HG03439 (cell line): Measurements from ENCODE around the gene CASQ2.
A peak's percentile ranks its signal among the peaks of the same experiment; 100 is the strongest.
"Not testable (repeated sequence)": the region's sequence is repeated elsewhere in the genome, so short reads cannot be mapped to it uniquely, and the experiment has no call there.

Experiments
- ATAC-seq: cut with Tn5 transposase; IDR thresholded peaks from one replicate; pipeline ENCODE4 v1.9.1; 2021; ENCODE audit warnings: mild to moderate bottlenecking, moderate library complexity; ENCODE audit not compliant: unreplicated experiment

Gene CASQ2

DNA sequence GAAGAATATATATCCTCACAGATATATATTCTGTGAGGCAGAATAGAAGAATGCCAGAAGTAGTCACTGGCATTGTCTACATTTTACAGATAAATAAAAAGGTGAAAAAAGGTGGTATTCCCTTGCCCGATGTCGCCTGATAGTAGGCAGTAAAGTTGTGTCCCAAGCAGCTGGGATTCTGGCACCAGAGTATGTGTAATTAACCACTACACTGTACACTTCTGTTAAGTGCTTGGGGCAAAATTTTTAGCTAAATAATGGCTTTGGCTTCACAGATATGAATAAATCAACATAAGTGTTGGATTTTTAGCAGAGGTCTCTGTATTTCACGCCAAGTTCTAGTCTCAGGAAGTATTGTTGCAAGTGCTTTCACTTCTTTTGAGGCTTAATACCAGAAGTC is 13.3 kb upstream of the CASQ2 start:
- no peak for ATAC-seq

DNA sequence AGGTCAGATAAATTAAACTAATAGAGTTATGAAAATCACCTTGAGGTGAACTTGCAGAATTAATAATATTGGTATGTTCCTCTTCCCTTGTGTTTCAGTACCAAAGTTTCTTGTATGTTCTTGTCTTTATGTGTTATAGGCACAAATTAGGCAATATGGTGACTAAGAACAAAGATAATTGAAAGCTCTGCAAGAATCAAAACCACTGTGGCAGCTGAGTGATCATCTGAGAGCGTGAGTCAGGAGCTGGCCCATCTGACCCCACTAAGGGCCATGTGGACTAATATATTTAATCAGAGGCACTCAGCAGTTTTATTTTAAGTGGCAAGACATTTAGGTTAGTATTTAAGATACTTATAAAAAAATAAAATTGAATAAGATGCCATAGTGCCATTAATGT is 12.8 kb upstream of the CASQ2 start:
- ATAC-seq, result no peak

- not testable (repeated sequence) for ATAC-seq
Measured at GRCh38 chr1:115780655-115781054, 12.1 kb upstream of the CASQ2 start.

DNA sequence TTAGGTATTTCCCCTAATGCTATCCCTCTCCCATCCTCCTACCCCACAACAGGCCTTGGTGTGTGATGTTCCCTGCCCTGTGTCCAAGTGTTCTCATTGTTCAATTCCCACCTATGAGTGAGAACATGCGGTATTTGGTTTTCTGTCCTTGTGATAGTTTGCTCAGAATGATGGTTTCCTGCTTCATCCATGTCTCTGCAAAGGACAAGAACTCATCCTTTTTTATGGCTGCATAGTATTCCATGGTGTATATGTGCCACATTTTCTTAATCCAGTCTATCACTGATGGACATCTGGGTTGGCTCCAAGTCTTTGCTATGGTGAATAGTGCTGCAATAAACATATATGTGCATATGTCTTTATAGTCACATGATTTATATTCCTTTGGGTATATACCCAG is 10.6 kb upstream of the CASQ2 start:
- not testable (repeated sequence) for ATAC-seq

- peak; percentile 89 for ATAC-seq
Measured at GRCh38 chr1:115771847-115772457, 3.4 kb upstream of the CASQ2 start.

DNA sequence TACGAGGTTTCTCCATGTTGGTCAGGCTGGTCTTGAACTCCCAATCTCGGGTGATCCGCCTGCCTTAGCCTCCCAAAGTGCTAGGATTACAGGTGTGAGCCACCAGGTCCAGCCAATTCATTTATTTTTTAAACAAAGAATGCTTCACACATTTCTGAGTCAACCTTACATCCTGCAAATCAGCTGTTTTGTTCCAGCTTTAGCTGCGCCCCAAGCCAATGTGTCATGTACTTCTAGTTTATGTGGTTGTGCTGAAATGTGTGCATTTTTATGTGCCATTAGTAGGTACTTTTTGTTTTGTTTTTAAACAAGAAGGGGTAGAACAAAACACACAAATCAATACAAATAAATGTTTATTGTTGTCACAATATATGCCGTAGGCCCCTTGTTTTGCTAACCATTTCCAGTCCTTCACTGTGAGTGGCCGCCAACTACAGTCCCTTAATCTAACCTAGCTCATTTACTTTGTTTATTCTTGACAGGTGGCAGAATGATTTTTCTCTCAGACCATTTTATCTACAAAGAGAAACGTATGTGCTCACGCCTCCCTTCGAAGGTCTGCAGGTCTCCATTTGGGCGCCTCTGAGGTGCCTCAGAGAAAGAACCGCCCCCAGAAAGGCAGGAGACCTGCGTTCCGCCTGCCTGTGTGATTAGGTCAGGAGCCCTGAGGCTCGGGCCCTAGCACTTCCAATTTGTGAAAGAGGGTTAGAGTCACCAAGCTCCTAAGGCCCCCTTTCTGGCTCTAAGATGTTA is 2.8 kb upstream of the CASQ2 start:
- ATAC-seq, result peak; percentile 18

DNA sequence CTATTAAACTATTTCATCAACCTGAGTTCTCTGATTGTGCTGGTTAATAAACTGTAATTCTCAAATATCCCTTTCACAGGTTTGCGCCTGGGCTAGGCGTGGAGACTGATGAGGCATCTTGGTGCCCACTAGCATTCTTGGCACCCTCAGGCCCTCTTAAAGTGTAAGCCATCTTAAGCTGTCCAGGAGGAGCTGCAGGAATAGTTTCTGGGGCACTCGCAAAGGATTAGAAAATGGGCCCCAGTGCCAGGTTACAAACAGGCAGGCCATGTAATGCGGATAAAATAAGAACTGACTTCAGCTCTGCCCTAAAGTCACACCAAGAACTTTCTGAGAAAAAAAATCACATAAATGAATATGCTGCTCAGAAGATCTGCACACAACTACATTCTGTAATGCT is 1.1 kb downstream of the CASQ2 start:
- no peak for ATAC-seq

- no peak for ATAC-seq
Measured at GRCh38 chr1:115765091-115765490, 3.4 kb downstream of the CASQ2 start.

DNA sequence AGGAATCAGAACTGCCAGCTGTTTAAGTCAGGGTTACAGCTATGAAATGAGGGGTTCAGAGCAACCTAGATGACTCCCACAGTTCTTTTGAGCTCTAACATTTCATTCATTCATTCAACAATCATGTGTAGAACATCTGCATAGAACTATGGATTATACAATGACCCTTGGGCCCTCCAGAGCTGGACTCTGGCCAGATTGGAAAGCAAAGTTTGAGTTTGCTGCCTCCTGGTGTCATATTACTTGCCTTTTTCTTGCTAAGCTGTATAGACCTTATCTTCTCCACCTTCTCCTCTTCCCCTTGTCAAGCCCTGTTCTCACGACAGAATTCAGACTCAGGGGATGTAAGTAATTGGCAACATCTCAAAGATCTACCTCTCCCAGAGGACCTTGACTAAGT is 4.0 kb downstream of the CASQ2 start:
- no peak for ATAC-seq

DNA sequence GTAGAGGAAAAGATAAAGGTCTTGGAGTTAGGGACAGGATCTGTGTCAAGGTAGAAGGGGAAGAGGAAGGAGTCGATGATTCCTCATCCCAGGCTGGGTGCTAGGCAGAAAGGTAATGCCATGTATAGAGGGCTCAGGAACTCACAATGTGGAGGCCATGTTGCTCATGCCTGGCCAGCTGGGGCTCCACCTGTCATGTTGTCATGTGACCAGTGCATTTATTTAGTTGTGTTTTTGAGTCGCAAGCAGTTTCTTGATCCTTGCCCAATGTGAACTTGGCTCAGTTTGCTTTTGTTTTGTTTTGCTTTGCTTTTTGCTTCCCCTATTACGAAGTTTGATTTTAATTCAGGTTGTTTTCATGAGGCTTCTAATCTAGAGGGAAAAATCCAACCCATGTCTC is 5.7 kb downstream of the CASQ2 start:
- no peak for ATAC-seq

DNA sequence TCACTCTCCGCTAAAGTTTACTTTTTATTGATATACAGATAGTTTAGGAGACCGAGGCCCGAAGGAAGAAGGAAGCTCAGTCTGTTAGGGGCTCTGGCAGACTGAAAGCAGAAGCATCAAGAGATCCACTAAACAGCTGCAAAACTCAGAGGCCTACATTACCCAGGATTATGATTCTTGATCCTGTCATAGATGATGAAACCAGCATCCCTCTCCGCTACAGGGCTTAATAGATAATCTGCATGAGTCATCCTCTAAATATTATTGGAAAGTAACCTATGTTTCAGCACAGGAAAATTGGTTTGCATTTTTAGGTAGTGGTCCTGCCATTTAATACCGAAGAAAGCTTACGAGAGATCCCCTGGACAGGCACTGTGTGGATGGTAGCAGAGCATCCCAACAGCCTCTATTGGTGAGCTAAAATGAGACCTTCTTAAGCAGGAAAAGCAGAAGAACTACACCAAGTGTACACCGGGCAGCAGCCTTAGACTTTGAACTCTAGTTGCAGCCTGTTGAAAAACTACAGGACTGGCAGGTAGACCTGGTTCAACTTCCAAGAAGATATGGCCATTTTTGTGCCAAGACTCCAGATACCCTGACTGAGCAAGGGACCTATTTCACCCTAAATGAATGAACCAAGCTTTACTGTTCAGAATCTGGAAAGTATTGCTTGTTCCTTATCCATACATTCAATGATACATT is 6.8 kb downstream of the CASQ2 start:
- ATAC-seq, result no peak

- no peak for ATAC-seq
Measured at GRCh38 chr1:115757856-115758255, 10.7 kb downstream of the CASQ2 start.

DNA sequence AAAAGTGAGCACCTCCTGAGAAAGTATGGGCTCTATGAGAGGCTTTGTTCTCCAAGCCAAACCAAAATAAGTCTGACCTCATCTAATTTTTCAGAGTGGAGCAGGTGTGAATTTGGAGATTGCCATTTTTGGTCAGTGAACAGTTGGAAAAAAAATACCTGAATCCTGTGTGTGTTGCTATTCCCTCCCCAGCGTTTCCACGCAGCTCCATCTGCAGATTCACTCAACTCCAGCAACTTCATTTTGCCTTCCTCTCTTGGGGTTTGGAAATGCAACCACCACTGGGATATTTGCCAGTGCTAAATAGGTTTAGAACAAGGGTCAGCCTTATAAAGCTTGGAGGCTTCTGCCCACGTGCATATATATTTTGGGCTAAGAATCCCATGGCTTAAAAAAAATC is 11.2 kb downstream of the CASQ2 start:
- ATAC-seq, result no peak

DNA sequence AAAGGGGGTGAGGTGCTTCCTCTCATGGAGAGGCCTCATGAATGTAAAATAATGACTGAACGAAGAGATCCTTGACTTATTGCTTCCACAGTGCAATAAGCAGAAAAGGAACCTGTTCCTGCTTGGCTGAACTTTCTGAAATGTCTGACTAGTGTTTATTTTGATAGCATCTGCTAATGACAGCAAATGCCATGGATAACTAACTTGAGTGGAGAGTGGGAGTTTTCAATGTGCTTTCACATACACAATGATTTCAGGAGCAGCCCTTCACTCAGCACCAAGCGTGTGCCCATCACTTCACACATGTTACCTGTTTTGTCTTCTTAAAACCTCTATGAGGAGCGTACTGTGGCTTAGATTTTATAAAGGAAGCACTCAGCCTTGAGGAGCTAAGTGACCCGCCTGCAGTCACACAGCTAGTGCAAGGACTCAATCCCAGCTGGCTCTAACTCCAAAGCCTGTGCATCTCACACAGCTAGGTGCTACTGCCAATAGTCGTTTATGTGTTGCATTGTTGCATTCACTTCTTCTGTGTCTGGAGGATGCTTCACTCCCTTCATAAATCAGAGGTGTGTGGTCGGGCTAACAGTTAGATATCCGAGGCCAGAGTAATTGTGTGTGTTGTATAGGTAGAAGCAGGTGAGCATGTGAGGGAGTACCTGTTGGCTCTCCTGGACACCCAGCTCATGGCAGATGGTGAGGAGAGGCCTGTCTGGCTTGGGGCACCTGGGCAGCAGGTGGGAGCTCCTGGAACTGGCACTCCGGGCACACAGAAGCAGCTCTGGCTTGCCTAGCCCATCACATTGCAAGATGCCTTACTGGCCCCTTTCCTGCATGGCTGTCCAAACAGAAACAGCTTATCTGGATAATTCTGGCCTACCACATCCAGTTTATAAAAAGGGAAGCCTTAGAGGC is 12.8 kb downstream of the CASQ2 start:
- no peak for ATAC-seq

DNA sequence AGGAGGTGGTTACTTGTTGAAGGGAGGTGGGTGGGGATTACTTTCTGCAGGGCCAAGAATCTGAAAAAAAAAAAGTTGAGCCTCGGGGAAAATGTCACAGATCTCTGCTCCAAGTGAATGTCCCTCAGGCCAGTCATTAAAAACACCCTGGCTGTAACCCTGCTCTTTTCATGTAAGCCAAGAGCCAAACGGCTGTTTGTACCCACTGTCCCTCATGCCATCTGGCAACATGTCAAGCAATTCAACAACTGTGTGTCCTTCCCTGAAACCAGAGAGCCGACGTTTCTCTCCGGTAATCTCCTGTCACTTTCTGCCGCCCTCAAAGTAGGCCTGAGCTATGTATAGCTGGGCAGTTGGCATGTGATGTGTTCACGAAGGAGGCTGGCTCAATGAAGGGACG is 14.7 kb downstream of the CASQ2 start:
- ATAC-seq, result no peak

- no peak for ATAC-seq
Measured at GRCh38 chr1:115753361-115753760, 15.2 kb downstream of the CASQ2 start.

DNA sequence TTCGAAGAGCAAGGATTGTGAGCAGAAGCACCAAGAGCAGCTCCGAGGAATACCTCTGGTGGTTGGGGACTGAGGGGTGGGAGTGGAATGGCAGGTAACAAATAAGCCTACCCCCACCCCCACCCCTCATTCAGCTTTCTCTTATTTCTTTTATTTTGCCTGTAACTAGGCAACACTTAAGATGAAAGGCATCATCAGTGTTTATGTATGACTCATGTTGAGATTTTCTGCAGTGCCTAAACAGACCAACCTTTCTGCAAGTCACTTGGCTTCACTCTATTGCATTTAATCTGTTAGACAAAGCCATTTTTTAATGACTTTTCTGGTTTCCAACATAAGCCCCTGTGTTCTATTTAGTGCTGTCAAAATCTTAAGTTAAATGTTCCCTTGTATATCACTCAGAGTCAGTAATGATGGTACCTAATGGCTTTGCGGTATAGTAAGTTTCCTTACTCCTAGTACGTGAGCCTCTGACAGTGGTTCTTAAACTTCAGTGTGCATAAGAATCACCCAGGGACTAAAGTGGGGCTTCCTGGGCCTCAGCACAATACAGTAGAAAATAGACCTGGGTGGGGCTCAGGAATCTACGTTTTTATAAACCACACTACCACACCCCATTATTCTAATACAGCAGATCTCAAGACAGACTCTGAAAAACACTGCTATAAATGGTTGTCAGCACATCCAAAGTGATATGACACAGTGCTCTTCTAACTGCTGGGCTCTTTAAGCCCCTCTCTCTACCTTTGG is 19.9 kb downstream of the CASQ2 start:
- no peak for ATAC-seq

DNA sequence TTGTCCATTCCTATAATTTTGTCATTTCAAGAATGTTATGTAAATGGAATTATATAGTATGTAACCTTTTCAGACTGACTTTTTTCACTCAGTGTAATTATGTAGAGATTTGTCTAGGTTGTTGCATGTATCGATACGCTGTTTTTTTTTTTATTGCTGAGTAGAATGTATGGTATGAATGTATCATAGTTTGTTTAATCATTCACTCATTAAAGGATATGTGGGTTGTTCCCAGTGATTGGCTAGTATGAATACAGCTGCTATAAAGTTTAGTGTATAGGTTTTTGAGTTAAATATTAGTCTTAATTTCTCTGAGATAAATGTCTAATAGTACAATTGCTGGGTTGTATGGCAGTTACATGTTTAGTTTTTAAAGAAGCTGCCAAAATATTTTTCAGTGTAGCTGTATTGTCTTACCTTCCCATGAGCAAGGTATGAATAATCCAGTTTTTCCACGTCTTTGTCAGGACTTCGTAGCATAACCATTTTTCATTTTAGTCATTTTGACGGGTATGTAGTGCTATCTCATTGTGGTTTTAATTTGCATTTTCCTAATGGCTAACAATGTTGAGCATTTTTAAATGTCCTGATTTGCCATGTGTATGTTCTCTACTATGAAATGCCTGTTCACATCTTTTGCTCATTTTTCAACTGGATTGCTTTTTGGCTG is 22.4 kb downstream of the CASQ2 start:
- ATAC-seq, result no peak

- no peak for ATAC-seq
Measured at GRCh38 chr1:115744646-115745275, 23.8 kb downstream of the CASQ2 start.
